Omental fat pad (tissue), 4 donors: Measurements from ENCODE around the gene PADI1. TPM values are rescaled to one million over a fixed set of nuclear protein-coding genes. Genes with fewer than 3 reads are reported as not detected.

ENCODE experiments used
- ATAC-seq: fragments of 150-250 bp; one replicate; pipeline ENCODE4 v1.9.1; 2016; ENCODE audit warnings: mild to moderate bottlenecking, moderate library complexity; ENCODE audit not compliant: low FRiP score
- DNase-seq: peaks from one replicate; pipeline ENCODE4 v3.0.0-alpha.2; 2019; ENCODE audit warnings: low spot score
- CTCF ChIP-seq, 3 donors: fragments of 450-650 bp; IDR thresholded peaks; one replicate each; pipeline ENCODE4 v1.5.1; 2016 to 2017; ENCODE audit warnings: antibody characterized with exemption in 3 of 3, mild to moderate bottlenecking in 3 of 3, moderate library complexity in 2 of 3
- total RNA-seq, 4 donors: library from RNA; depleted of rRNA; stranded (reverse); fragments of >200 nt; gene quantifications; one replicate each; pipeline ENCODE4 v1.1.0, GENCODE V29; 2016

Gene PADI1
- total RNA-seq, 4 donors from 2014 or later, result not detected

- DNase-seq (no peak), ATAC-seq (no peak)
- no peak for TF ChIP-seq CTCF (IDR thresholded peaks at IDR 0.05)
Observed at GRCh38 chr1:17224434-17224833, 19.5 kb downstream of the PADI1 start.

- ATAC-seq (no peak), DNase-seq (no peak)
Observed at GRCh38 chr1:17225140-17225539, 20.2 kb downstream of the PADI1 start.

GRCh38 chr1:17227358-17227915 is 22.5 kb downstream of the PADI1 start:
- no peak for DNase-seq
- no peak for ATAC-seq
- no peak for TF ChIP-seq CTCF (IDR thresholded peaks at IDR 0.05)

More at GRCh38 chr1:17225140-17225539, 20.2 kb downstream of the PADI1 start:
- no peak for TF ChIP-seq CTCF (IDR thresholded peaks at IDR 0.05)

- DNase-seq (no peak), ATAC-seq (no peak)
- no peak for TF ChIP-seq CTCF (IDR thresholded peaks at IDR 0.05)
Observed at GRCh38 chr1:17228619-17229018, 23.7 kb downstream of the PADI1 start.

GRCh38 chr1:17229379-17229778 is 24.5 kb downstream of the PADI1 start:
- ATAC-seq (no peak), DNase-seq (no peak)
- no peak for TF ChIP-seq CTCF (IDR thresholded peaks at IDR 0.05)

GRCh38 chr1:17230106-17230505 is 25.2 kb downstream of the PADI1 start:
- TF ChIP-seq CTCF (IDR thresholded peaks at IDR 0.05), result no peak
- ATAC-seq (no peak), DNase-seq (no peak)

GRCh38 chr1:17230671-17231310 is 25.9 kb downstream of the PADI1 start:
- ATAC-seq (no peak), DNase-seq (no peak)
- TF ChIP-seq CTCF (IDR thresholded peaks at IDR 0.05), result no peak
